NT2/D1 (cell line): ENCODE measurements around the gene BRD4.

ENCODE experiments used
- SUZ12 ChIP-seq: IDR thresholded peaks from 2 replicates; pipeline ENCODE4 v1.6.1; 2011; ENCODE audit not compliant: insufficient read length, insufficient read depth; ENCODE audit errors: extremely low read depth
- YY1 ChIP-seq: IDR thresholded peaks from 2 replicates; pipeline ENCODE4 v1.6.1; 2011; ENCODE audit not compliant: insufficient read length, insufficient read depth
- ZNF274 ChIP-seq: IDR thresholded peaks from 2 replicates; pipeline ENCODE4 v1.6.1; 2011; ENCODE audit warnings: mild to moderate bottlenecking, low read depth, low read length

DNA sequence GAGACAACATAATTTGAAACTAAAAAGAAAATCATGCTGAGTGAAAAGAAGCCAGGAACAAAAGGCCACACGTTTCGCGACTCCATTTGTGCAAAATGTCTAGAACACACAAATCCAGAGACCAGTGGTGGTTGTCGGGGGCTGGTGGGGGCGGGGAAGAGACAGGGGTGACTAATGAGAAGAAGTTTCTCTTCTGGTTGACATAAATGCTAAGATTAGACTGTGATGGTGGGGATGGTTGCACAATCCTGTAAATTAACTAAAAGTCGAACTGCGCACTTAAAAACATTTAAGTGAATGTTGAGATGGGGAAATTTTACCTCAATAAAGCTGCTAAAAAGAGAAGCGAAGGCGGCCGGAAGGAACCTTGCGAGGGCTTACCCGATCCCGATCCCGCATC, 40.1 kb upstream of the BRD4 start:
- no peak for TF ChIP-seq ZNF274
- TF ChIP-seq YY1 = no peak
- TF ChIP-seq SUZ12 = no peak
